Stimulated activated CD4-positive, alpha-beta T cell treated with anti-CD3 and anti-CD28 coated beads, Interleukin-12 subunit alpha, Interleukin-12 subunit beta, amount 100 ng/mL, for 4 hours (primary cell): Measurements from ENCODE around the gene ACR.

Experiments
- DNase-seq: peaks from one replicate; pipeline ENCODE4 v3.0.0-alpha.2; 2020

ACR gene

GRCh38 chr22:50737728-50738648 lies at the start of gene ACR:
Gene ACR, plus strand, starts transcription at chr22:50738204. Its CDS starts 32 bp downstream, at chr22:50738236.
- no peak for DNase-seq

- DNase-seq: no peak
Observed at GRCh38 chr22:50688448-50688847, 49.6 kb upstream of the ACR start.

- no peak for DNase-seq
Observed at GRCh38 chr22:50691521-50691920, 46.5 kb upstream of the ACR start.

GRCh38 chr22:50693462-50693861 lies 44.5 kb upstream of the ACR start:
- DNase-seq: no peak

GRCh38 chr22:50694099-50694605 lies 43.9 kb upstream of the ACR start:
- no peak for DNase-seq

- DNase-seq: no peak
Observed at GRCh38 chr22:50694766-50695420, 43.1 kb upstream of the ACR start.

- no peak for DNase-seq
Observed at GRCh38 chr22:50695421-50696250, 42.4 kb upstream of the ACR start.

GRCh38 chr22:50696251-50696798 lies 41.7 kb upstream of the ACR start:
- no peak for DNase-seq

GRCh38 chr22:50696799-50697561 lies 41.0 kb upstream of the ACR start:
- DNase-seq: no peak

- no peak for DNase-seq
Observed at GRCh38 chr22:50697667-50698506, 40.1 kb upstream of the ACR start.

GRCh38 chr22:50698546-50698945 lies 39.5 kb upstream of the ACR start:
- no peak for DNase-seq

GRCh38 chr22:50699001-50699755 lies 38.8 kb upstream of the ACR start:
- DNase-seq: no peak

- no peak for DNase-seq
Observed at GRCh38 chr22:50699756-50700386, 38.1 kb upstream of the ACR start.

- DNase-seq: no peak
Observed at GRCh38 chr22:50700387-50701075, 37.5 kb upstream of the ACR start.

GRCh38 chr22:50701076-50701419 lies 37.0 kb upstream of the ACR start:
- no peak for DNase-seq

GRCh38 chr22:50701428-50702154 lies 36.4 kb upstream of the ACR start:
- DNase-seq: no peak

- no peak for DNase-seq
Observed at GRCh38 chr22:50702261-50702671, 35.7 kb upstream of the ACR start.
